NB4 (cell line): Measurements from ENCODE around the gene COPG2.

ENCODE experiments used
- MYC ChIP-seq: IDR thresholded peaks from 2 replicates; pipeline ENCODE4 v1.6.1; 2011; ENCODE audit warnings: low read depth, low read length
- TF ChIP-seq, protein P1 (sequence below): IDR thresholded peaks from one replicate; pipeline ENCODE4 v1.5.1; 2012; ENCODE audit warnings: low read depth, low read length

DNA sequence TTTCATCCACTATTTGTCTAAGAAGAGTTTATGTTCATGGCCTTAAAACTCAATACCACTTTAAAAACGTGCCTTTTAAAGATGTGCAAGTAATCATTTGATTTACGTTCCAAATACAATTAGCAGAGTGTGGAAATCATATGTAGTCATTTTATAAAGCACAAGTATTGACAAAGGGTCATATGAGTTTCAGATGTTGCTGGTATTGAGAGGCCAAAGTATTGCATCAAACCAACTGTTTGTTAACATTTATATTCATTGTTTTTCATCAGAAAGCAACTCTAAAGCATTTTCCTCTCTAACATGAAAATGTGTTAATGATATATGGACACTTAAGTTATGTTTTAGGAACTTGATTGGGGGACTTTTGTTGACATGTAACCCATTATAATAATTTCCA lies 29.3 kb upstream of the COPG2 start:
- TF ChIP-seq, protein P1, sequence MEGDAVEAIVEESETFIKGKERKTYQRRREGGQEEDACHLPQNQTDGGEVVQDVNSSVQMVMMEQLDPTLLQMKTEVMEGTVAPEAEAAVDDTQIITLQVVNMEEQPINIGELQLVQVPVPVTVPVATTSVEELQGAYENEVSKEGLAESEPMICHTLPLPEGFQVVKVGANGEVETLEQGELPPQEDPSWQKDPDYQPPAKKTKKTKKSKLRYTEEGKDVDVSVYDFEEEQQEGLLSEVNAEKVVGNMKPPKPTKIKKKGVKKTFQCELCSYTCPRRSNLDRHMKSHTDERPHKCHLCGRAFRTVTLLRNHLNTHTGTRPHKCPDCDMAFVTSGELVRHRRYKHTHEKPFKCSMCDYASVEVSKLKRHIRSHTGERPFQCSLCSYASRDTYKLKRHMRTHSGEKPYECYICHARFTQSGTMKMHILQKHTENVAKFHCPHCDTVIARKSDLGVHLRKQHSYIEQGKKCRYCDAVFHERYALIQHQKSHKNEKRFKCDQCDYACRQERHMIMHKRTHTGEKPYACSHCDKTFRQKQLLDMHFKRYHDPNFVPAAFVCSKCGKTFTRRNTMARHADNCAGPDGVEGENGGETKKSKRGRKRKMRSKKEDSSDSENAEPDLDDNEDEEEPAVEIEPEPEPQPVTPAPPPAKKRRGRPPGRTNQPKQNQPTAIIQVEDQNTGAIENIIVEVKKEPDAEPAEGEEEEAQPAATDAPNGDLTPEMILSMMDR, result no peak
- TF ChIP-seq MYC, result no peak
